B cell (primary cell): Measurements from ENCODE around the gene CCL19.

Source experiments
- EZH2 ChIP-seq: IDR thresholded peaks from 2 replicates; pipeline ENCODE4 v1.6.1; 2012; ENCODE audit warnings: borderline replicate concordance, low read depth, mild to moderate bottlenecking, moderate library complexity, low read length; ENCODE audit not compliant: insufficient read depth, poor library complexity, severe bottlenecking
- TF ChIP-seq, protein P1 (sequence below): fragments of 200-600 bp; IDR thresholded peaks from one replicate; pipeline ENCODE4 v1.8.0; 2022; ENCODE audit warnings: antibody characterized with exemption, mild to moderate bottlenecking

DNA sequence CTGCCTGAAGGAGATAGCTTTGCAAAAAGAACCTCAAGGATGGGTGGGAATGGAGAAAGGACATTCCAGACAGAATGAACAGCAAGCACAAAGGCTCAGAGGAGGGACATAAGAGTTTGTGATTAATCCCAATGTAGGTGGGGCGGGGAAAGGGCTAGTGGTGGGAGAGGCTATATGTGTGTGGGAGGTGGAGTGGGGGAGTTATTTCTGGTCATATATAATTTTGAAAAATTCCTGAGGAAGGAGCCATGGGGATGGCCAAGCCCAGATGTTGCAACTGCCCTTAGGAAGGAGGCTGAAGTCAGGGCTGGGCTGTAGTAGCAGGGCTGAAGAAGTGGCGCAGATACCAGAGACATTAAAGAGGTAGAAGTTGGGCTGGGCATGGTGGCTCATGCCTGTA, 15.2 kb downstream of the CCL19 start:
- TF ChIP-seq, protein P1, sequence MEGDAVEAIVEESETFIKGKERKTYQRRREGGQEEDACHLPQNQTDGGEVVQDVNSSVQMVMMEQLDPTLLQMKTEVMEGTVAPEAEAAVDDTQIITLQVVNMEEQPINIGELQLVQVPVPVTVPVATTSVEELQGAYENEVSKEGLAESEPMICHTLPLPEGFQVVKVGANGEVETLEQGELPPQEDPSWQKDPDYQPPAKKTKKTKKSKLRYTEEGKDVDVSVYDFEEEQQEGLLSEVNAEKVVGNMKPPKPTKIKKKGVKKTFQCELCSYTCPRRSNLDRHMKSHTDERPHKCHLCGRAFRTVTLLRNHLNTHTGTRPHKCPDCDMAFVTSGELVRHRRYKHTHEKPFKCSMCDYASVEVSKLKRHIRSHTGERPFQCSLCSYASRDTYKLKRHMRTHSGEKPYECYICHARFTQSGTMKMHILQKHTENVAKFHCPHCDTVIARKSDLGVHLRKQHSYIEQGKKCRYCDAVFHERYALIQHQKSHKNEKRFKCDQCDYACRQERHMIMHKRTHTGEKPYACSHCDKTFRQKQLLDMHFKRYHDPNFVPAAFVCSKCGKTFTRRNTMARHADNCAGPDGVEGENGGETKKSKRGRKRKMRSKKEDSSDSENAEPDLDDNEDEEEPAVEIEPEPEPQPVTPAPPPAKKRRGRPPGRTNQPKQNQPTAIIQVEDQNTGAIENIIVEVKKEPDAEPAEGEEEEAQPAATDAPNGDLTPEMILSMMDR: no peak
- TF ChIP-seq EZH2: no peak
